GM21717 (cell line): ENCODE data around the gene SEMA4G.
A peak's percentile ranks its signal among the peaks of the same experiment; 100 is the strongest.

Experiments
- ATAC-seq: cut with Tn5 transposase; IDR thresholded peaks from one replicate; pipeline ENCODE4 v1.9.1; 2021; ENCODE audit warnings: mild to moderate bottlenecking, moderate library complexity; ENCODE audit not compliant: unreplicated experiment

The SEMA4G gene

GRCh38 chr10:101007099-101007711, 37.9 kb downstream of the SEMA4G start:
- no peak for ATAC-seq

GRCh38 chr10:101007915-101008822, 38.9 kb downstream of the SEMA4G start:
- no peak for ATAC-seq

GRCh38 chr10:101008823-101009423, 39.6 kb downstream of the SEMA4G start:
- ATAC-seq = no peak

- ATAC-seq = no peak
Measured at GRCh38 chr10:101010329-101010728, 41.0 kb downstream of the SEMA4G start.

- no peak for ATAC-seq
Measured at GRCh38 chr10:101011517-101012423, 42.5 kb downstream of the SEMA4G start.

GRCh38 chr10:101012525-101013364, 43.4 kb downstream of the SEMA4G start:
- ATAC-seq = peak; percentile 55

- ATAC-seq = no peak
Measured at GRCh38 chr10:101013365-101013825, 44.1 kb downstream of the SEMA4G start.

- ATAC-seq = peak; percentile 42
Measured at GRCh38 chr10:101014230-101014884, 45.1 kb downstream of the SEMA4G start.

- ATAC-seq = no peak
Measured at GRCh38 chr10:101014966-101015581, 45.8 kb downstream of the SEMA4G start.

- no peak for ATAC-seq
Measured at GRCh38 chr10:101015582-101015973, 46.3 kb downstream of the SEMA4G start.

- ATAC-seq = no peak
Measured at GRCh38 chr10:101016814-101017213, 47.5 kb downstream of the SEMA4G start.

GRCh38 chr10:101018118-101018599, 48.9 kb downstream of the SEMA4G start:
- ATAC-seq = no peak

GRCh38 chr10:101018600-101019439, 49.5 kb downstream of the SEMA4G start:
- no peak for ATAC-seq
